Activated CD4-positive, alpha-beta T cell treated with anti-CD3 and anti-CD28 coated beads, Interleukin-2, amount 10 ng/mL, durations not matched to agents 7 days and 5 days (primary cell): ENCODE measurements around the gene AHNAK2. TPM values are rescaled to one million over a fixed set of nuclear protein-coding genes. Genes with fewer than 3 reads are reported as not detected.
"Not testable (repeated sequence)": the region's sequence is repeated elsewhere in the genome, so short reads cannot be mapped to it uniquely, and the experiment has no call there.

Experiments
- CTCF ChIA-PET: fragments of 350-600 bp; sonication (Branson Sonifier 250); formaldehyde crosslinking; loops from one replicate; lab custom pipeline; 2021; ENCODE audit warnings: antibody characterized with exemption; lab: Charles Lee
- POLR2A ChIA-PET: fragments of 350-600 bp; sonication (Branson Sonifier 250); formaldehyde crosslinking; loops from one replicate; lab custom pipeline; 2021; ENCODE audit warnings: antibody characterized with exemption; lab: Charles Lee
- DNase-seq: peaks from one replicate; pipeline ENCODE4 v3.0.0-alpha.2; 2020
- H3K27ac Mint-ChIP-seq: one replicate; pipeline ENCODE4 v1.8.0; 2021; ENCODE audit warnings: mild to moderate bottlenecking, moderate library complexity, mixed read lengths
- H3K27me3 Mint-ChIP-seq: one replicate; pipeline ENCODE4 v1.8.0; 2021; ENCODE audit warnings: mixed read lengths
- H3K36me3 Mint-ChIP-seq: one replicate; pipeline ENCODE4 v1.8.0; 2021; ENCODE audit warnings: low read depth, mixed read lengths
- H3K4me1 Mint-ChIP-seq: one replicate; pipeline ENCODE4 v1.8.0; 2021; ENCODE audit warnings: mixed read lengths
- H3K4me3 Mint-ChIP-seq: one replicate; pipeline ENCODE4 v1.8.0; 2021; ENCODE audit warnings: mild to moderate bottlenecking, moderate library complexity, mixed read lengths
- H3K9me3 Mint-ChIP-seq: one replicate; pipeline ENCODE4 v1.8.0; 2021; ENCODE audit warnings: mixed read lengths
- total RNA-seq, 2 experiments: library from RNA; stranded (reverse); gene quantifications; one replicate each; pipeline ENCODE4 v1.2.3, GENCODE V29; 2021

The AHNAK2 gene
- total RNA-seq, 2 experiments from 2014 or later: not detected

DNA sequence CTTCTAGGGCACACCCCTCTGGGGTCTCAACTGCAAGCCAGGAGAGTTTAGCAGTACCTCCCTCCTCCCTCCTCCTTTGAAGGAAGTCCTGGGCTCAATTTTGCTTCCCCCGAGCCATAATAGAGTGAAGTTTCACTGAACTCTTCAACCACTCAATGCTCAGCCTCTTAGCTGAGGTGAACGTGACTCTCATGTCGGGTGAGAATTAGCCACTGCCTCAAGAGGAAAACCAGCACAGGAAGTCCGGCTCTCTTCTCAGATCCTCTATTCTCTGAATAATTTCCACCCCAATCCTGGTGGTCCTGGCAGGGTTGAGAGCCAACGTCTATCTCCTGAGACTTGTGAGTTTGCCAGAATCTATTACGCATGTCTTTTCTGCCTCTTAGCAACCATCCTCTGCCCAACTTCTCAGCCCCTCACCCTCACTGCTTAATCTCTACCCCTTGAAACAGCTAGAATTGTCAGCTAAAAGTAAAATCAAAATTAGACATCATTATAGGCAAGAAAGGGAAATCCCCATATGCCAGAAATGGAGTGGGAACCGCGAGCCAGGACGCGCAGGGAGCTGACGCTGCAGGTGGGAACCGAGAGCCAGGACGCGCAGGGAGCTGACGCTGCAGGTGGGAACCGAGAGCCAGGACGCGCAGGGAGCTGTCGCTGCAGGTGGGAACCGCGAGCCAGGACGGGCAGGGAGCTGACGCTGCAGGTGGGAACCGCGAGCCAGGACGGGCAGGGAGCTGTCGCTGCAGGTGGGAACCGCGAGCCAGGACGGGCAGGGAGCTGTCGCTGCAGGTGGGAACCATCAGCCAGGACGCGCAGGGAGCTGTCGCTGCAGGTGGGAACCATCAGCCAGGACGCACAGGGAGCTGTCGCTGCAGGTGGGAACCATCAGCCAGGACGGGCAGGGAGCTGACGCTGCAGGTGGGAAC, 73.3 kb downstream of the AHNAK2 start:
- not testable (repeated sequence) for H3K4me1 Mint-ChIP-seq

DNA sequence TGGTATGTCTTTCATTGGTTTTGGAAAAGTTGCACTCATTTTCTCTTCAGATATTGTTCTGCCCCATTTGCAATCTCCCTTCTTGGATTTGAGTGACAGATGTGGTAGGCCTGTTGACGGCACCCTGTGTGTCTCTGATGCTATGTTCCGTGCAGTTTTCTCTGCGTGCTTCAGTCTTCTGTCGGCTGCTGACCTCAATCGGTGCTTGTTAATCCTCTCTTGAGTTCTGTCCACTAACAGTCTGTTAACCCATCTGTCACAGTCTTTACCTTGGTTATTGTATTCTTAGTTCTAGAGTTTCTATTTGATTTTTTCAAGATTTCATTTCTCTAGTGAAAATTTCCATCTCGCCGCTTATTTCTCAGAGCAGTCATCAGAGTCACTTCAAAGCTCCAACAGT, 74.2 kb downstream of the AHNAK2 start:
- H3K27ac Mint-ChIP-seq: no peak overlapping the region
- H3K4me3 Mint-ChIP-seq: no peak overlapping the region
- ChIA-PET CTCF (no interaction called here), POLR2A (no interaction called here)
- no peaks in the 10 kb centered on the region for H3K36me3 Mint-ChIP-seq
- H3K4me1 Mint-ChIP-seq: peaks cover 4% of the 10 kb centered on the region
- peaks cover 29% of the 10 kb centered on the region for H3K27me3 Mint-ChIP-seq
- no peak for DNase-seq
- no peaks in the 10 kb centered on the region for H3K9me3 Mint-ChIP-seq

More for the DNA sequence above, 73.3 kb downstream of the AHNAK2 start:
- peaks cover 30% of the 10 kb centered on the region for H3K27me3 Mint-ChIP-seq
- DNase-seq, CTCF ChIA-PET, H3K36me3 Mint-ChIP-seq, H3K27ac Mint-ChIP-seq, H3K4me3 Mint-ChIP-seq, POLR2A ChIA-PET, H3K9me3 Mint-ChIP-seq: not testable (repeated sequence)

DNA sequence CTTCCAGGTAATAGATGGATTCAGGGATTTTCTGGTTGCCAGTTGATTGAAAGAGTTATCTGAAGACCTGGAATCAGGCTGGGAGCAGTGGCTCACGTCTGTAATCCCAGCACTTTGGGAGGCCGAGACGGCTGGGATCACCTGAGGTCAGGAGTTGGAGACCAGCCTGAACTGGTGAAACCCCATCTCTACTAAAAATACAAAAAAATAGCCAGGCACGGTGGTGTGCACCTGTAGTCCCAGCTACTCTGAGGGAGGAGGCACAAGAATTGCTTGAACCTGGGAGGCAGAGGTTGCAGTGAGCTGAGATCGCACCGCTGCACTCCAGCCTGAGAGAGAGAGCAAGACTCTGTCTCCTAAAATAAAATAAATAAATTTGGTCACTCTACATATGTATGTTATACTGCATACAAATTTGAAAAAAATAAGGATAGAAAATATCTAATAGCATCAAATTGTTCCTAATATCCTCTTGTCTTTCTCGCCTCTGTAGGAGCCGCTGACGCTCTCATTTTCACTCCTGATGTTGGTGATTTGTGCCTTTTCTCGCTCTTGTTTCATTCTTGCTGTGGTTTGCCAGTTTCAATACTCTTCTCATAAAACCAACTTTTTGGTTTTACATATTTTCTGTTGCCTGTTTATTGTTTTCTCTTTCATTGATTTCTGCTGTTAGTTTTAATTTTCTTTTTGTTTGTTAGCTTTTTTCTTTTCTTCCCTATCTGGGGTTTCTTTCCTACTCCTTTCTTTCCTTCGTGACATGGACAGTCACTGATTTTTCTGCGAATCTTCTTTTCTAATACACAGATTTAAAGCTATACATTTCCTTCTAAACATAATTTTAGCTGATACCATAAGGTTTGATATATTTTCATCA, 77.3 kb downstream of the AHNAK2 start:
- H3K4me3 Mint-ChIP-seq: no peak overlapping the region
- no peak for DNase-seq
- ChIA-PET POLR2A (no interaction called here), CTCF (no interaction called here)
- H3K27me3 Mint-ChIP-seq: peaks cover 16% of the 10 kb centered on the region
- no peaks in the 10 kb centered on the region for H3K36me3 Mint-ChIP-seq
- no peaks in the 10 kb centered on the region for H3K9me3 Mint-ChIP-seq
- peaks cover 5% of the 10 kb centered on the region for H3K4me1 Mint-ChIP-seq
- H3K27ac Mint-ChIP-seq: no peak overlapping the region

DNA sequence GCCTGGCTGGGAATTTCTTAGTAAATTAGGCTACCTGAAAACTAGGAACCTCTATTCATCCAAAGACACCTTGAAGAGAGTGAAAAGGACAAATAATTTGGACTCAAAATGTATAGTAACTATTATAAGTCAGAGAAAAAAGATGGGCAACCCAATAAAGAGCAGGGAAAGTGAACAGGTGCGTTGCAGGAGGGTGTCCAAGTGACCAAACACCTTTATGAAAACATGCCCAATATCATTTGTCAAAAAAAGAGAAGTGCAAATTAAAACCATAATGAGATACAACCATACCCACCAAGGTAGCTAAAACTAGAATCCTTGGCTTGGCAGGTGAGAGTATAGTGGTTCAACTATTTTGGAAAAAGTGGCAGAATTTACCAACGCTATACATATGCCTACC, 78.4 kb downstream of the AHNAK2 start:
- Mint-ChIP-seq H3K27ac (no peak overlapping the region), H3K9me3 (no peaks in the 10 kb centered on the region)

DNA sequence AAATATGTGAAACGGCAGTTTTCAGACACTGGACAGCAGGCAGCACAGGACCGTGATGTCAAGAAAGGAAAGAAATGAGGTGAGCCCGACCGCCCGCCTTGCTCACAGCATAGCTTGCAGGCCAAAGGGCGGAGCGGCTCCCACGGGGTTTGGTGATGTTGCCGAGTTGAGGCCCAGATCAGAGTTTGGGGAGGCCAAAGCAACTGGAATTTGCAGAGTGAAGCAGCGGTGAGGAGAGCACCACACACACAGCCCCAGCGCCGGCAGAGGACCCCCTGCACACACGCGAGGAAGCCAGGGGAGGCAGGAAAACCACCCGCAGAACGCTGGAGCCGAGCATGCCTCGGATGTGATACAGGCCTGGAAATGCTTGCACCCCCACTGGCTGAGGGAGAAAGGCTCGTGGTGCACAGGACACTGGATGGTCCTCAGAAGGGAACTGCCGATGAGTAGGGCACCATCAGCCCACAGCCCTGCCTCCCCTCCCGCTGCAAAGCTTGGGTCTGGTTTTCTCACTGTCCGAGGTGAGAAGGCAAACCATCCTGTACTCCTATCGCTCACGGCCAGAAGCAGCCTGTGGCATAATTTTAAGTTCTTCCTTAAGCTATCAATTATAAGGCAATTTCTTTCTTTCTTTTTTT, 79.2 kb downstream of the AHNAK2 start:
- Mint-ChIP-seq H3K4me1 (peaks cover 5% of the 10 kb centered on the region), H3K9me3 (no peaks in the 10 kb centered on the region), H3K27ac (no peak overlapping the region), H3K27me3 (peaks cover 10% of the 10 kb centered on the region), H3K36me3 (no peaks in the 10 kb centered on the region), H3K4me3 (no peak overlapping the region)
- CTCF ChIA-PET: interaction anchor here (0.5 to 1.3 kb wide), 5 partner anchors 58 to 460 kb away, joined by 3 to 4 read pairs (median 3); no protein-coding TSS in a partner anchor
- POLR2A ChIA-PET: no interaction called here
- DNase-seq: no peak

More for the DNA sequence above, 78.4 kb downstream of the AHNAK2 start:
- H3K27me3 Mint-ChIP-seq: peaks cover 14% of the 10 kb centered on the region
- no peak for DNase-seq
- H3K4me3 Mint-ChIP-seq: no peak overlapping the region
- CTCF ChIA-PET: no interaction called here
- H3K4me1 Mint-ChIP-seq: peaks cover 5% of the 10 kb centered on the region
- POLR2A ChIA-PET: no interaction called here
- H3K36me3 Mint-ChIP-seq: no peaks in the 10 kb centered on the region

DNA sequence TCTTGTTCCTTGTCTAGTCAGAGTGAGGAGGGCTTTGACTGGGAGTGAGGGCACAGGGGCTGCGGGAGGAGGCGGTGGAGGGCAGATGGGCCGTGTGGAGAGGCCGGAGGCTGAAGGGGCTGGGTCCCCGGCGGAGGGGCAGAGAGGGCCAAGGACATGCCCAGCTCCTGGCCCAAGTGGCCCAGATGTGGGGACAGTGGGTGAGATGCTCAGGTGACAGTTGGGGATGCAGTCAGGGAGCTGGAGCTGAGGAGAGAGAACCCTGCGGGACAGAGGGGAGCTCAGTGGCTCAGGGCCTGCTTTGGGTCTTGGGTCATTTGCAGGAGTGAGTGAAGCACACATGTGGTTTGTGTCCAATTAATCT, 80.0 kb downstream of the AHNAK2 start:
- CTCF ChIA-PET: interaction anchor here (0.5 to 1.3 kb wide), 2 partner anchors 69 to 147 kb away, joined by 3 read pairs; no protein-coding TSS in a partner anchor

DNA sequence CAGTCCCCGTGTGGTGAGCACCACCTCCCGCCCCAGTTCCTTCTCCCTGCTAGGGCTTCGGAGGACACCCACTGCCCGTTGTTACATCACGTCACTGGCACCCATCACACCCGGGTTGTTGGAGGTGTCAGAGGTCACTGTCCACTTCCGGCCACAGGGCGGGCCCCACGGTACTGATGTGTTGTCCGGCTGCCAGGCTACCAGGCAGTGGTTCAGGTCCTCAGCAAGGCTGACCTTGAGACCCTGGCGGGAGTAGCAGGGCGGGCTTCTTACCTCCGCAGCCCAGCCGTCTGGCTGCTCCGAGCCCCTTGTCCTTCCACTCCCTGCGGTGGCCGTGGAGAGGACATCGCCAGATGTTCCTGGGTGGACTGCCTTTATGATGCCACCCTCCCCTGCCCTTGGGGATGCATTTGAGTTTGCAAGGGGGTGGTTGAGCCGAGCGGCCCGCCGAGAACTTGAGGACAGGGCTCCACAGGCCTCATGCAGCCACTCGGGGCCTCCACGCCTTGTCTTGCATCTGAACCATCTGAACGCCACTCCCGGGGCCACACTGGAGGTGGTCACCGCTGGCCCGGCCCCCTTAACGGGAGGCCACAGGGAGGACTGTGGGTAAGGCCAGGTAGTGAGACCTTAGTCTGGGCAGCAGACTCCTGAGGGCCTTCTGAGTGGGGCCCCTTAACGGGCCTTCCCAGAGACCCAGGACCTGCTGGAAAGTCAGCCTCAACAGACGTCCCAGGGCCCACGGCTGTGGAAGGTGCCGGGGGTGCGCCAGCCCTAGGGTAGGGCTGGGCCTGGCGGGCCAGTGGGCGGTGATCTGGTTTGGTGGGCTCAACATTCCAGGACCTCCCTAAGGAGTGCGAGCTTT, 80.6 kb downstream of the AHNAK2 start:
- no peaks in the 10 kb centered on the region for H3K9me3 Mint-ChIP-seq

More for the DNA sequence above, 80.0 kb downstream of the AHNAK2 start:
- DNase-seq: no peak
- H3K27me3 Mint-ChIP-seq: peaks cover 4% of the 10 kb centered on the region
- no peak overlapping the region for H3K27ac Mint-ChIP-seq
- no peaks in the 10 kb centered on the region for H3K9me3 Mint-ChIP-seq
- peaks cover 5% of the 10 kb centered on the region for H3K4me1 Mint-ChIP-seq
- H3K36me3 Mint-ChIP-seq: no peaks in the 10 kb centered on the region
- H3K4me3 Mint-ChIP-seq: no peak overlapping the region
- POLR2A ChIA-PET: no interaction called here

DNA sequence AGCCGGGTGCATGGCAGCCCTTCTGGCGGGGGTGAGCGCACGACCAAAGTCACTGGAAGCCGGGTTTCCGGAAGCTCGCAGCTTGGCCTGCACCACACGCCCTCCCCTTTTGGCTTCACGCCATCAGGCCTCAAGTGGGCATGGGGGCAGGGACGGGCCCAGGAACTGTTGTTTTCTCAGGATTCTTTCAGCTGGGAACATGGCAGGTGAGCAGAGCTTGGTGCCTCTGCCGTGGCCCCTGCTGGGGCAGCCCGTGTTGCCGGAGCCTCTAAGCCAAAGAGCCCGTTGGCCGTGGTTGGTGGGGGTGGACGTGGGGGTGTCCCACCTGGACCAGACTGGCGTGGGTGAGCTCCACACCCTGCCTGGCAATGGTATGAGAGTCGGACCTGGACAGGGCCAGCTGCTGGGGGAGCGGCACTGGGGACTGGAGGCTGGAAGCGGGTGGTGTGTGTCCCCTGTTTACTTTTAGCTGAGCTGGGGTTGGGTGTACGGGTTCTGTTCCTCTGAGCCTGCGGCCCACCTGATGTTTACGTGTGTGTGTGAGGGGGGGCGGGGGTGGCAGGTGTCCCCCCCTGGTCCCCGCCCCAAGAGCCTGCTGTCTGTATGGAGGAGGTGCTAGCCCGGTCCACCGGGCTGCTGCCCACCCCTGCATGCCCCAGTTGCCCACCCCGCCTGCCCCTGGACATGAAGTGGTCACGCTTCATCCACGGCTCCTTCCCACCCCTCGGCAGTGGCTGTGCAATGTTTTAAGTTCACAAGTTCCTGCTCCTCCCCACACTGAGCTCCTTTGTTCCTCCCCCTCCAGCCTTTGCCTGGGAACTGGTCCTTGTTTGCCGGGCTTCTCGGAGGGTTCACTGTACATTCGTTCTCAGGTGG, 82.2 kb downstream of the AHNAK2 start:
- ChIA-PET POLR2A (no interaction called here), CTCF (interaction anchor here (0.7 to 1.1 kb wide), 6 partner anchors 13 to 193 kb away, joined by 3 read pairs; no protein-coding TSS in a partner anchor)
- Mint-ChIP-seq H3K4me3 (no peak overlapping the region), H3K27me3 (peaks cover 1% of the 10 kb centered on the region), H3K9me3 (no peaks in the 10 kb centered on the region), H3K36me3 (no peaks in the 10 kb centered on the region), H3K27ac (no peak overlapping the region), H3K4me1 (peaks cover 3% of the 10 kb centered on the region)
- DNase-seq: no peak

More for the DNA sequence above, 80.6 kb downstream of the AHNAK2 start:
- ChIA-PET POLR2A (no interaction called here), CTCF (interaction anchor here (1.1 to 1.3 kb wide), 2 partner anchors 65 to 148 kb away, joined by 3 read pairs; no protein-coding TSS in a partner anchor)
- DNase-seq: no peak
- H3K27me3 Mint-ChIP-seq: peaks cover 3% of the 10 kb centered on the region
- H3K4me1 Mint-ChIP-seq: peaks cover 5% of the 10 kb centered on the region
- no peak overlapping the region for H3K4me3 Mint-ChIP-seq
- H3K27ac Mint-ChIP-seq: no peak overlapping the region
- H3K36me3 Mint-ChIP-seq: no peaks in the 10 kb centered on the region

DNA sequence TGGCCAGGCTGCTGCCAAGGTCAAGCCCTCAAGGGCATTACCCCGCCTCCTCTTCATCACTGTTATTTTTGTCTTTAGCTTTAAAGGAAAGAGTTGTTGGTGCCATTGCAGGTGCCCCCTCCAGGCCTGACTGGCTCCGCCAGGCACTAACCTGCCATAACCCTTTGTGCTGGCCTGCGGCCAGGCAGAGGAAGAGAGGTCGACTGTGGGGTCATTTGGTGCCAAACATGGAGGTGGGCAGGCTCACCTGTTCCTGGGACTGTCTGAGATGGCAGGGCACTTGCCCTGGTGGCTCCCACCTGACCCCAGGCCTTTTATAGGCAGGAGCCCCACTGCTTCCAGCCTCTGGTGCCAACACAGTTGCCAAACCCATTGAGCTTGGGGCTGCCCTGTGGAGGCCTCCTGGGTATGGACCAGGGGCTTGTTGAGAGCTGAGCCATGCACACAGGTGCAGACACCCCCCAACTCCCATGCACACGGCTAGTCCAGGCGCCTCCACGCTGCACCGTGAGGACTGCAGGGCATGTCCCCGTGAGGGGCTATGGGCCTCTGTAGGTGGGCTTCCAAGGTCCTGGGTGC, 82.9 kb downstream of the AHNAK2 start:
- H3K4me1 Mint-ChIP-seq: peaks cover 2% of the 10 kb centered on the region
- POLR2A ChIA-PET: no interaction called here

DNA sequence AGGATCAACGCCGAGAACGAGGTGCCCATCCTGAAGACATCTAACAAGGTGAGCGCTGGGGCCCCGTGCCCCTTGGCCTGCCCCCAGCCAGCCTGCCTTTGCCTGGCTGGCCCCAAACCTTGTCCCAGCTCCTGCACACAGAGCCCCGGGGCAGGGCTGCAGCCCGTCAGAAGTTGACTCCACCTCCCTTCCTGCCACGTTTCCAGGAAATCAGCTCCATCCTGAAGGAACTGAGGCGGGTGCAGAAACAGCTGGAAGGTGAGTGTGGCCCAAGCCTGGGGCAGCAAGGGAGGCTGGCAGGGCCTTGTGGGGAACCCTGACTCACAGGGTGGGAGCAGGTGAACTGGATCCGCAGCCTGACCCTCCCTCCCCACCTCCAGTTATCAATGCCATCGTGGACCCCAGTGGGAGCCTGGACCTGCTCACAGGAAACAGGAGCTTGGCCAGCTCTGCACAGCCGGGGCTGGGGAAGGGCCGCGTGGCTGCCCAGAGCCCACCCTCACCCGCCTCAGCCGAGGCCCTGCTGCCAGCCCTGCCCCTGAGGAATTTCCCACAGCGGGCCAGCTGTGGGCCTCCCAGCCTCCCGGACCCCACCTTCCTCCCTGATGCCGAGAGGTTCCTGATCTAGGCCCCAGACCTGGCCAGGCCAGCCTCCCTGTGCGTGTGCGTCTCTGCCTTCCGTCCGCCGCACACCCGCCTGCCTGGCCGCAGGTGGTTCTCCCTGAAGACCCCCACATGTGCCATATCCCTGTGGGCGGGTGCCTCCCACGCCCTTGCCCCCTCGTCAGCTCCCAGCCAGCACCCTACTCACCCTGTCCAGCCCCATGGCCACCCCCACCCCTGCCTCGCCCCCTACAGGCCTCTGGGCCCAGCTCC, 83.6 kb downstream of the AHNAK2 start:
- ChIA-PET CTCF (interaction anchor here (1.3 kb wide), 2 partner anchors 23 to 30 kb away, joined by 3 read pairs; partner anchors contain the start of gene PLD4), POLR2A (no interaction called here)
- H3K9me3 Mint-ChIP-seq: no peaks in the 10 kb centered on the region
- no peak overlapping the region for H3K27ac Mint-ChIP-seq
- H3K36me3 Mint-ChIP-seq: no peaks in the 10 kb centered on the region
- H3K27me3 Mint-ChIP-seq: no peaks in the 10 kb centered on the region
- H3K4me3 Mint-ChIP-seq: no peak overlapping the region
- no peak for DNase-seq
- H3K4me1 Mint-ChIP-seq: peaks cover 2% of the 10 kb centered on the region

More for the DNA sequence above, 82.9 kb downstream of the AHNAK2 start:
- H3K36me3 Mint-ChIP-seq: no peaks in the 10 kb centered on the region
- H3K9me3 Mint-ChIP-seq: no peaks in the 10 kb centered on the region
- CTCF ChIA-PET: interaction anchor here (1.0 to 1.3 kb wide), 4 partner anchors 16 to 194 kb away, joined by 3 read pairs; partner anchors contain the start of gene PLD4
- H3K27me3 Mint-ChIP-seq: no peaks in the 10 kb centered on the region
- no peak overlapping the region for H3K4me3 Mint-ChIP-seq
- no peak overlapping the region for H3K27ac Mint-ChIP-seq
- no peak for DNase-seq
